SKM-1 treated with dmso at 0.1 percent for 144 hours (cell line): ENCODE measurements around the gene SLC43A2.
"Not testable (repeated sequence)": the region's sequence is repeated elsewhere in the genome, so short reads cannot be mapped to it uniquely, and the experiment has no call there.

Source experiments
- DNase-seq: peaks from one replicate; lab custom pipeline; 2025; ENCODE audit not compliant: unreplicated experiment; lab: John Stamatoyannopoulos, UW

The SLC43A2 gene

GRCh38 chr17:1627982-1628855 lies at the start of gene SLC43A2:
SLC43A2 (minus strand) TSS chr17:1628834; CDS start chr17:1627874, 960 bp downstream.
- peak; percentile 45 for DNase-seq

DNA sequence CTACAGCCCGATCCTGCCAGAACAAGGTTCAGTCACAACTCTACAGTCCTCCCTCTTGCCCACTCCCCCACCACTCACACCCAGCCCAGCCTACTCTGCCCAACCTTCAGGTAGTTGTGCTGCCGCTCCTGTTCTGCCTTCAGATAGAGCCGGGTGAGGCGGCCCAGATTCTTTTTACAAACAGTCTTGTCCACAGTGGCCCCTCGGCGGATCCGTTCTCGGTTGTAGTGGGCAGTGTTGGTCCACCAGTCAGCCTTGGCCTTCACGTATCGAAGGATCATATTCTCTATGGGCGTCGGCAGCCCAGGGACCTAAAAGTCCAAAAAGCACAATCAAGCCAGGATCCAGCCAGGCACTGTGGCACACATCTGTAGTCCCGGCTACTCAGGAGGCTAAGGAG lies 47.8 kb upstream of the SLC43A2 start:
- no peak for DNase-seq

DNA sequence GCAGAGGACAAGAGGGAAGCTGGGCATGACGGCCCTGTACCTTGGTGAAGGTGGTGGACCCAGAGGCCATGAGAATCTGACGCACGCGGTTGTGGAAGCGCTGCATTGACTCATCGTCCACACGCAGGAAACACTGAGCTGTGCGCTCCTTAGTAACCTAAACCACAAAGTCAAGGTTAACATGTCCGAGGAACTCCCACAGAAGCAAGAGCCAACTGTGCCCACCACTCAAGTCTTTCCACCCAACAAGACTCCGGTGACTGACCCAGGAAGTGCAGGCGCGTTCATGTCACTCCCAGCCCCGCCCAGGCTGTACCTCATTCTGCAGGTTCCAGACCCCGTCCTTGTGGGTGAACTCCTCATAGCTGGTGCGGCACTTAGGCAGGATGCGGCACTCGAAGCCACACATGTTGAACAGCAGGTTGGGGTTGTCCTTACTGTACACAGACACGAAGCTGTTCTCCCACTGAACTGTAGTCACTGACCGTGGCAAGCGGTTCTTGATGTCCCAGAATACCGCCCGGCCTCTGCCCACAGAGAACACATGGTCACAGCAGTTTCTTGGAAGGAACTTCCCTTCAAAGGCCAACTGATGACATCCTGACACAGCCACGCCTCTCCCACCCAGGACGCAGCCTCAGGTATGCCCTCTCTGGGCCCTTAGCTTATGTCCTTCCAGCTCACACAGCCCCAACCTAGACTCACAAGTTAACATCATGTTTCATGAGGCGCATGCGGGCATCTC lies 44.6 kb upstream of the SLC43A2 start:
- no peak for DNase-seq

DNA sequence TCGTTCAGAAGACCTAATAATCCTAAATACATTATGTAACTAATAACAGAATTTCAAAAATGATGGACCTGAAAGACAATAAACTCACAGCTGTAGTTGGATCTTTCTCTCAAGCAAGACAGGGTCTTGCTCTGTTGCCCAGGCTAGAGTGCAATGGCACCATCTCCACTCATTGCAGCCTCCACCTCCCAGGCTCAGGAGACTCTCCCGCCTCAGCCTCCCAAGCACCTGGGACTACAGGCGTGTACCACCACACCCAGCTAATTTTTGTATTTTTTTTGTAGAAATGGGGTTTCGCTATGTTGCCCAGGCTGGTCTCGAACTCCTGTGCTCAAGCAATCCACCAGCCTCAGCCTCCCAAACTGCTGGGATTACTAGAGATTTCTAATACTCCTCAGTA lies 35.3 kb upstream of the SLC43A2 start:
- not testable (repeated sequence) for DNase-seq

DNA sequence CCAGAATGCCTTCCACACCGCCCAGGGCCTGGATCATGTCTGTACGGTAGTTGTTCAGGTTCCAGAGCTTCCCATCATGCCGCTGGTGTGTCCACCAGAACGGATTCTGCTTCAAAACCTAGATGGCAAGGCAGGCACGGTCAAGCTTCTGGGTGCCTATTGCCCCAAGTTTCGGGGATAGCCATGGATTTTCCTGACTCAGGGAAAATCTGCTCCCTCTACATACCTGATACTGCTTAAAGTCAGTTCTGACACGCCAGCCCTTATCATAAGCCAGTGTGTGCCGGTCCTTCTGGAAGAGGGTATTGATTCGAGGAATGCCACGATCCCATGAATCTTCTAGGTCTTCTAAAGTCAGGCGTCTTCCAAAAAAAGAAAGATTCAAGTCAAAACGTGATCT lies 32.4 kb upstream of the SLC43A2 start:
- DNase-seq: no peak

DNA sequence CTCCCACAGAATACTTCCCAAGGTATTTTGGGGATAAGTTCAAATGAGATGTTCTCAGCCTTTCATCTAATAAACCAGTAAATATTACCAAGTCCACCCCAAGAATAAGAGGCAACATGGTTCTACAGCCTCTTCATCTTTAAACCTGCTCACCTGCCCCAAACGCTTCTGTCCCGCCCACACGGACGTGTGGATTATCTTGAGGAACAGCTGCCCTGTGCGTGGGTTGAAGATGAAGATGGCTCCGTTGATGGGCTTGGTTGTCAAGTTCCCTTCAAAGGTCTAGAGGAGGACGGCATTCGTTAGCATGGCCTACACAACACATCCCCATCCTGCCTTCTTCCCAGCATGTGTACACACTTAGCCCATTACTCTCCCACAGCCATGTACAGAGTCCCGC lies 29.5 kb upstream of the SLC43A2 start:
- no peak for DNase-seq

DNA sequence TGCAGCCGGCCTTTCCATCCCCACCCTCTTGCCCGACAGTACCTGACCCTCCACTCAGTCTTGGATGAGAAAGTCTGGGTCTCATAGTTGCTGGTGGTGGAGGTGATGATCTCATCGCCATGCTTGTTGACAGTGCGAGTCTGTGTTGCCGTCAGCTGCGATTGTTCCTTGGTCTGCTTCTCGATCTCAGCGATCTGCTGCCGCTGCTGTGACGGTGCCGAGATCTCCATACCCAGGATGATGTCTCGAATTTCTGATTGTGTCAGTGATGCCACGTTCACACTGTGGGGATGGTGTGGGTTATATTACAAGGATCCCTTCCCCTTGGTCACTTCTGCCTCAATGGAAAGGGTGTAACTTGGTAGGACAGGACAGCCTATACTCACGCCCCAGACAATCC lies 25.1 kb upstream of the SLC43A2 start:
- DNase-seq: no peak

- DNase-seq: not testable (repeated sequence)
Measured at GRCh38 chr17:1652794-1653193, 24.2 kb upstream of the SLC43A2 start.

- DNase-seq: no peak
Measured at GRCh38 chr17:1651559-1651844, 22.9 kb upstream of the SLC43A2 start.

DNA sequence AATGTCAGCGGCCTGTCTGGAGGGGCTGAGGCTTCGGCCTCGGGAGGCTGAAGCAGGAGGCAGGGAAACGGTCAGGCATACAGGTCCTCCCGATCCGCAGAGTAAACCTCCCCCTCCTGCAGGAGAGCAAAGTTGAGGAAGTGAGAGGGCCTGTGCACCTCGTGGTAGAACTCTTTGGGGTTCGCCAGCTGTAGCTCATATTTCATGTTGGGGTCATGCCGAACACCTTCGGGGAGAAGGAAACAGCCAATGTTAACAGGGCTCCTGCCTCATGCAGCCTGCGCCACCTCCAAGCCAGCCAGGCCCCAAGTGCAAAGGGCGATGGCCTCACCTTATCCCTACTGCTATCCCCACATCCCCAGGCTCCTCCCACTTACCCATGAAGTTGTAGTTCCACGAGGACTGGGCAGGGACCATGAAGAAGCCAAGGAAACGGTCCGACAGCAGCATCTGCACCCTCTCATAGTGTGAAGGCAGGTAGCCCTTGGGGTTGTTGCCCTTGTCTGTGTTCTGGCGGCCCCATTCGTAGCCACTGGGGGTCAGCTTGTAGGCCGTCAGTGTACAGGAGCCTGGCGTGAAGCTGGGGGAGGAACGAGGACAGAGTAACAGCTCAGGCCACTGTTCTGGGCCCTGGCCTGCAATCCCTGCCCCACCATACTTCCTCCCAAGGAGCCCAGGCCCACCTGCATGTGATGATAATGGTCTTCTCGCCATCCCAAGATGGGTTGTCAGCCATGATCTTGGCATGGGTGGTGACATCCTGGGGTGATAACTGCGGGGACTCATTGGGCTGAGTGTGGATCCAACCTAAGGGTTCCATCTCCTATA lies 22.3 kb upstream of the SLC43A2 start:
- no peak for DNase-seq

DNA sequence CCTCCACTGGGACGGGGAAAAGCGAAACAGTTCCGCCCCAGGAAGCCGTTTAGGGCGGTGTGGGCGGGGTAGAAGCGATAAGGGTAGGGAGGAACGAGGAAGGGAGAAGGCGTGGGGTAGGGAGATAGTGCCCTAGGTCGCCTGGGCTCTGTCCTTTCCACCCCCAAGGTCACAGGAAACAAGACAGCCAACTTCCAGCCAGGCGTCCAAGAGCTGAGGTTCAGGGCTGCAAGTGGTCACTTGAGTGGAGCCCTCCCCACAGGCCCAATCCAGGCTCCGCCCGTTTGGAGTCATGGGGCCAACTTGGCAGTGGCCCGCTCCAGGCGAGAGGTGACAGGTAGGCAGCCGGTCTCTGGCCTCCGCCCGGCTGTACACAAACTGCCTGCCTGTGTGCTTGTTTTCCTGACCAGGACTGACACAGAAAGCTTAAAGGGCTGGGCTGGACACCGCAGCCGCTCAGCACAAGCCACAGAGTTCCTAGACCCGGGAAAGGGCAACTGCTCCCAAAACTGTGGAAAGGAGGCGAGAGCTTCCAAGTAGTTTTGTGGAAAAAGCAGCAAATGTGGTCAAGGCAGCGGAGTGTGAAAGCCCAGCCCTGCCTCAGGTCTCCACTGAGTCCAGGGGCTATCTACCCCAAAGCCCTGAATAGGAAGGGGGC lies 21.3 kb upstream of the SLC43A2 start, which contains the start of gene RILP:
Gene RILP, minus strand, starts transcription at position 23 of the 658 bp plus-strand sequence. CDS start 62 bp downstream, outside the sequence.
- DNase-seq: no peak

DNA sequence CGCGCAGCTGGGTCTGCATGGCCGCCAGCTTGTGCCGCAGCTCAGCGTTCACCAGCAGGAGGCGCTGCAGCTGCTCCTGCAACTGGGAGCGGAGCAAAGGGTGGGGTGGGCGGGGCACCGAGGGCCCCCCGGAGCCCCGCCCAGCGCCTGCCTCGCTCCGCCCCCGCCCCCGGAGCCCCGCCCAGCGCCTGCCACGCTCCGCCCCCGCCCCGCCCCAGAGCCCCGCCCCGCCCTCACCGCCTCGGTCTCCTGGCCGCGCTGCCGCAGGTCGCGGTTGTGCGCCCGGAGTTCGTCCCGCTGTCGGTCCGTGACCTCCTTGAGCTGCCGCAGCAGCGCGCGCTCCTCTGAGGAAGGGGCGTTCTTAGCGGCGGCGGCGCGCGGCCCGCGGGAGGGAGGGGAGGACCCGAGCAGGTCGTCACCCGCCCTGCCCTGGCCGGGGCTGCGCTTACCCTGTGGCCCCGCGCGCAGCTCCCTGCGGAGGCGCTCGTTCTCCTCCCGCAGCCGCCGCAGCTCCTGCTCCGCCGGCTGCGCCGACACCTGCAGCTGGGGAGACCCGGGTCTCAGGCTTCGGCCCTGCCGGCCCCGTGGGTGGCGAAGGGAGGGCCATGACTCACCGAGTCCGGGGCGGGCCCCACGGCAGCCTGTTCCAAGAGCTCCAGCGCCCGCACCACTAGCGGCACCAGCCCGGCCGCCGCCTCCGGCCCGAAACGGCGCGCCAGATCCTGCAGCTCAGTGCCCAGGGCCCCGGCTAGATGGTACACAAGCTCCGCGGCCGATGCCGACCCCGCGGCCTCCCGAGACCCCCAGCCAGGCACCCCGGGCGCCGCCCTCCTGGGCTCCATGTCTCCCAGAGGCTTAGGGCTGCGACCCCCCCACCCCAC lies 20.6 kb upstream of the SLC43A2 start:
- peak; percentile 49 for DNase-seq

DNA sequence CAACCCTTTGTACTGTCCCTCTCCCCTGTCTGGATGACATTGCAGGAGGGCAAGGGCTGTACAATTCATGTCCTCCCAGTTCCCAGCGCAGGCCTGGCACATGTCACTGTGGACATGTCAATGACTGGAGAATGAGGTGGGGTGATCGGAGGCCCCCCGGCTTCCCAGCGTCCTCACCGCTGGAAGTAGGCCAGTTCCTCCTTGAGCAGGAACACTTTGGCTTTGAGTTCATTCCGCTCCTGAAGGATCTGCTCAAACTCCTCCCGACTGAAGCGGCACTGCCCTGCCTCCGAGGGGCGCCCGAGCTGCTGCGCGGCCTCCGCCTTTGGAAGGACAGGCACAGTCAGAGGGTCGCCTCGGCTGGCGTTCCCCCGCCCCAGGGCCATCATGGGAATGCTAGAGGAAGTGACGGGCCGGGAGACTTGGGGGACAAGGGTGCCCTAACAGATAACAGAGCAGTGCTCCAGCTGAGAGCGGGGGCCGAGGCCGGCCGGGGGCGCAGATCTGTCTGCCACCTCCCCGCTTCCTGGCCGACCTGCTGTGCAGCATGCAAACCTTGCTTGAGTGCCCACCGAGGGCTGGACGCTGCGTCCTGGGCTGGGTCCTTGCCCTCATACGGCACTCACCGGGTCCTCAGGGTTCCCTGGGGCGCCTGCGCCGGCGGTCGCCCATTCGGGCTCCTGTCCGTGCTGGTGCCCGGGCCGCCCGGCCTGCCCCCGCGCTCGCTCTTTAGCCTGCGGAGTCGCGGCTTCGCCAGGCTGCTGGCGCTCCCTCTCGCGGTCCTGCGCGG lies 19.7 kb upstream of the SLC43A2 start:
- DNase-seq: no peak

DNA sequence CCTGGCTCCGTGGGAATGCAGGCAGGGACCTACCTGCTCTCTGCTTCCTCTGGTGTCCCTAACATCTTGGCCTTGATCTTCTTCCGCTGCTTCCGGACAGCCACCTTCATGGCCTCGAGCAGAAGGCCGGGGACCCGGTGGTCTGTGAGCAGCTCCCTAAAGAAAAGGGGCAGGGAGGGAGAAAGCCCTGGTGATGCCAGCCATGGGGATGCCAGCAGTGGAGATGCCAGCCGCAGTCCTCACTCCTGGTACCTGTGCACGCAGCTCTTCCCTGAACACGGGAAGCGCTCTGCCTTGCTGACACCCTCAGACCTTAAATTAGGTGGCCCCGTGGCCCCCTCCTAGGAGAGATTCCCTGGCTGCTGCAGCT lies 19.2 kb upstream of the SLC43A2 start:
- no peak for DNase-seq

DNA sequence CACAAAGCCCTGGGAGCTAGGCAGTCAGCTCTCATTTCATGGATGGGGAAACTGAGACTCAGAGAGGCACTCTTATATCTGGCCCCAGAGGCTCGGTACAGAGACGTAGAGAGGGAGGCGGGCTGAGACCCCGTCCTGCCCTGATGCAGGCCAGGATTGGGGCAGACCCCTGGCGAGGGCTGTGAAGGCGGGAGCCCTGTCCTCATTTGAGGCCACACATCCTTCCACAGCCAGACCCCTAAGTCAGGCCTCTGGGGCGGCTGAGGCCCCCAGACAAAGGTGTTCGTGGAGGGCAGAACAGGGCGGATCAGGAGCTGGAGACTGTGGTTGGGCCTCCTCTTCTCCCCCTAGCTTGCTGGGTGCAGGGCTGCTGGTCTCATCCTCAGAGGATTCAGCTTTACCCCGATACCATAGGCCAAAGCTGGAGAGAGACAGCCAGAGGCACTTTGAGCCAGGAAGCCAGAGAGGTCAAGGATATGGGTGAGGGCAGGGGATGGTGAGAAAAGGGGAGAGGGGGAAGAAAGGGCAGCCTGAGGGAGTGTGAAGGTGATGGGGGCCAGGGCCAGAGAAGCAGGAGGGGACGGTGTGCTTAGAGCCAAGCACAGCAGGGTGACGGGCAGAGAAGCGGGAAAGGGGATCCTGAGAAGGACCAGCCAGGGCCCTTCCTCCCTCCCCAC lies 17.7 kb upstream of the SLC43A2 start:
- no peak for DNase-seq

- no peak for DNase-seq
Measured at GRCh38 chr17:1645207-1646171, 16.9 kb upstream of the SLC43A2 start, which contains the start of gene SCARF1. SCARF1 (minus strand) TSS chr17:1645732; CDS start chr17:1645697, 35 bp downstream.

- DNase-seq: no peak
Measured at GRCh38 chr17:1644493-1645206, 16.0 kb upstream of the SLC43A2 start.
